ENCODE results near the gene BCAS3.

BCAS3 gene

DNA sequence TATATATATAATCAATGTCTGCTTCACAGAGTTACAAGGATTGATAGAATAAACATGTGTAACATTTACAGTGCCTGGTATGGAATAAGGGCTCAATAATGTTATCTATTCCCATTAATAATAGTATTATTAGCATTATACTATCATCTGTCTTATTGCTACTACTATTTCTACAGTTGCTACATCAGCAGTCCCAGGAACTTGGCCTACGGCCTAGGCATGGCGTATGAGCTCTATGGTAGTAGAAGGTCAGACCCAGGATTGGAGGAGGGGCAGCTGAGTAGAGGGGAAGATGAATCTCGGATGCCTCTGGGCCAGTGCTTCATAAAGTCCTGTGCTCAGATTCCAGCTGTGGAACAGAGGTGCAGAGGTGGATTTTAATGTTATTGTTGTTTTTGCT is 575.7 kb downstream of the BCAS3 start:
- DNase-seq (ENCODE audit: low spot score): no peak
- Histone ChIP-seq H3K27ac (peak overlapping the region; percentile 76 to 93), H3K4me3 (no peak overlapping the region)
- TF ChIP-seq, protein P1, sequence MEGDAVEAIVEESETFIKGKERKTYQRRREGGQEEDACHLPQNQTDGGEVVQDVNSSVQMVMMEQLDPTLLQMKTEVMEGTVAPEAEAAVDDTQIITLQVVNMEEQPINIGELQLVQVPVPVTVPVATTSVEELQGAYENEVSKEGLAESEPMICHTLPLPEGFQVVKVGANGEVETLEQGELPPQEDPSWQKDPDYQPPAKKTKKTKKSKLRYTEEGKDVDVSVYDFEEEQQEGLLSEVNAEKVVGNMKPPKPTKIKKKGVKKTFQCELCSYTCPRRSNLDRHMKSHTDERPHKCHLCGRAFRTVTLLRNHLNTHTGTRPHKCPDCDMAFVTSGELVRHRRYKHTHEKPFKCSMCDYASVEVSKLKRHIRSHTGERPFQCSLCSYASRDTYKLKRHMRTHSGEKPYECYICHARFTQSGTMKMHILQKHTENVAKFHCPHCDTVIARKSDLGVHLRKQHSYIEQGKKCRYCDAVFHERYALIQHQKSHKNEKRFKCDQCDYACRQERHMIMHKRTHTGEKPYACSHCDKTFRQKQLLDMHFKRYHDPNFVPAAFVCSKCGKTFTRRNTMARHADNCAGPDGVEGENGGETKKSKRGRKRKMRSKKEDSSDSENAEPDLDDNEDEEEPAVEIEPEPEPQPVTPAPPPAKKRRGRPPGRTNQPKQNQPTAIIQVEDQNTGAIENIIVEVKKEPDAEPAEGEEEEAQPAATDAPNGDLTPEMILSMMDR (IDR thresholded peaks at IDR 0.05): no peak

DNA sequence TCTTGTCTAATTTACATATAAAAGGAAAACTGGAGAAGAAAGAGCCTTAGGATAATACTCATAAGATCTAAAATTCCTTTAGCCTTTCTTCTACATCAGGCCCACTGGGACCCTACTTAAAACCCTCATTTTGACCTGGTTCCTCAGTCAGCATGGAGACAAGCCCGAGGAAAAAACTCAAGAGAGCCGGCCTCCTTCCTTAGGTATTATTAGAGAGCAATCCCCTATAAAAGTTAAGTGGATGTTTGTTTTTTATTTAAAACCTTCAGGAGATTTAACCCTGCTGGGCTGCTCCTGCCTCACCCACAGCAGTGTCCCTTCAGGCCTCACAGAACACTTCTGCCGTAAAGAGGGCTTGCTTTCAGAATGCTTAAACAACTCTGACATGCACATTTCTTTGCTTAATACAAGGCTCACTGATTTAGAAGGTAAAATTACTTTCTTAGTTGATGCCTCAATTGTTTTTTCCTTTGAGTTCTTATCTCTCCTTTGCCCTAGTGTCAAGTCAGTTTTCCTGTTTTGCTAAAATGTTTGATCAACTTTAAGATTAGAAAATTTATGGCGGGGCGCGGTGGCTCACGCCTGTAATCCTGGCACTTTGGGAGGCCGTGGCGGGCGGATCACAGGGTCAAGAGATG is 576.4 kb downstream of the BCAS3 start:
- peak overlapping the region; percentile 76 to 93 for H3K27ac ChIP-seq
- TF ChIP-seq, protein P1 (IDR thresholded peaks at IDR 0.05): no peak
- no peak overlapping the region for H3K4me3 ChIP-seq
- DNase-seq (ENCODE audit: low spot score): no peak

DNA sequence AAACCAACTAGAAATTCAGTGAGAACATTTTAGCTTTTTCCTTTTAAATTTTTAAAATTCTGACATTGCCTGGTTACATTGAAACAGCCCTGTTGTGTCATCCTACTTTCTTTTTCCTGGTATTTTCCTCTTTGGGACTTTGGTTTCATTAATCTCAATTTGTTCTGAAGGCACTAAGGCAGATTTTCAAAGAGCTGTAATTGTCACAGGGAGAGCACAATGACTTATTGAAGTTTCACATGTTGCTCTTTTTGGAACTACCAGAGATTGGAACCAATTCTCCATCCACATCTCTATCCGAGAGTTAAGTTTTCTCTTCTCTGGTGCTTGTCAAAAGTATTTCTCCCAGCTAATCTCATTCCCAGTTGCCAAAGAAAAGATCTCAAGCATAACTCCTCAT is 577.3 kb downstream of the BCAS3 start:
- TF ChIP-seq, protein P1 (IDR thresholded peaks at IDR 0.05): no peak
- H3K27ac ChIP-seq: peak overlapping the region; percentile 58 to 85
- no peak overlapping the region for H3K4me3 ChIP-seq
- no peak for DNase-seq (ENCODE audit: low spot score)

DNA sequence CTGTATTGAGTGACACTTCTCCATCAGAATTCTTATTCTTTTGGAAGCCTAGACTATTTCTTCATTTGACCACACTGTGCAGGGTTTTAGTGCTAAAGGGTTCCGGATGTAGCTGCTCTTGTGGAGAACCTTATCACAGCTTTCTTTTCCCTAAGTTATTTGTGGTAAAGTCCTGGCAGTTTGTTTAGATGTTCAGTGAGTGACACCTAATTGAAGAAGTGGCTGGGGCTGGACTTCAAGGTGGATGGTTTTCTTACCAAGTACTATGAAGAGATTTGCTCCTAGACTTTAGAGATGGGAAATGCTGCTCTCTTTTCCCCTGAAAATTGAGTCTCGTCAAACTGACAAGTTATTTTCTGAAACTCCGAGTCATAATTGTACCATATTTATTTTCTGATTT is 578.0 kb downstream of the BCAS3 start:
- TF ChIP-seq, protein P1 (IDR thresholded peaks at IDR 0.05): no peak
- DNase-seq (ENCODE audit: low spot score): no peak
- H3K27ac ChIP-seq: peak overlapping the region; percentile 58 to 85
- no peak overlapping the region for H3K4me3 ChIP-seq

DNA sequence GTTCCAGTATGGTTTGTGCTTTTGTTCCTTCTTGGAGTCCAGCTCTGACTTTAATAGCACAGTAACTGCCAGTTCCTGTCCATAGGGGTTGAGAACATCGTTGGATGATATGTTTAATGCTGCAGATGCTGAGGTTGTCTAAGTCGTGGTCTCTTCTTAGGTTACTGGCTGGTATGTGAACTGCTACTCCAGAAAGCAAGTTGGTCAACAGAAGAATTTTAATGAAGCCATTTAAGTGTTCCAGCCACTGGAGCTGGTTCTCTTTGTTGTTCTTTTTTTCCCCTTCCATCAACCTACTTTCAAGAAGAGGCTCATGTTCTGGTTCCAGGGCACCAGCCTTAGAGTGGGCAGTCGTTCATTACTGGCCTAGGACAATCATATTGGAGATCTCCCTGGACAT is 581.7 kb downstream of the BCAS3 start:
- H3K27ac ChIP-seq: peak overlapping the region; percentile 88 to 91

DNA sequence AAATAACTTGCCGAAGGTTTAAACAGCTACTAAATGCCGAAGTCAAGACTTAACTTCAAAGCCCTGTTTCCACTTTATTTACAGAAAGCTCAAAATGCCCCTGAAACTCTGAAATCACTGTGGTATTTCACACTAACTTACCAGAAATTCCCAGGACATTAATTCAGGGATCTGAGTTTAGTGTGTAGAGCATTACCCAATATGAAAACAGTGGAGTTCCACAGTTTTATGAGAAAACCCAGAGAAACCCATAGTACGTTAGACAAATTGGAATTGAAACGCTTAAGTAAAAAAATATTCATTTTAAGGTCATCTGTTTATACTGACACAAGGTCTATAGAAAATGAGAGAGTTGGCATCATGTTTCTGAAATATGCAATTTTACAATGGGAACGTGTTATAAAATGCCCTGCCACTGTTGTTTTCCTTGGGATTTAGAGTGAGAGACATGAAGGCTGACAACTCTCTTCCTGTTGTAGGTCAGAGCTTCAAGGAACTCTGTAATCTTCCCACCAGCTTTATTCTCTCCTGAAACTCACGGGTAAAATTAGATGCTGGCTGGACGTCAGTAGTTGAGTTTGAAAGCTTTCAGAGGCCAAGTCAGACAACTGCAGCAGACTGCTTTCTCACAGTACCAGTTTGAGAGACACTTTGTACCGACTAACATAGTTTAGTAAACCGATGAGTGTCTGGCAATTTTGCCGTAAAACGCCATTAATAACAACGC is 582.6 kb downstream of the BCAS3 start:
- DNase-seq (ENCODE audit: low spot score): no peak
- TF ChIP-seq, protein P1 (IDR thresholded peaks at IDR 0.05): no peak
- H3K4me3 ChIP-seq: peak overlapping the region; percentile 4
- peak overlapping the region; percentile 88 to 91 for H3K27ac ChIP-seq

More for the DNA sequence above, 581.7 kb downstream of the BCAS3 start:
- TF ChIP-seq, protein P1 (IDR thresholded peaks at IDR 0.05): no peak
- no peak overlapping the region for H3K4me3 ChIP-seq
- DNase-seq (ENCODE audit: low spot score): no peak
